Ectodermal cell (in vitro differentiated cells): ENCODE data around the gene C9orf152.
"Not testable (repeated sequence)": the region's sequence is repeated elsewhere in the genome, so short reads cannot be mapped to it uniquely, and the experiment has no call there.

Experiments used
- H3K27ac ChIP-seq: 2 replicates; pipeline ENCODE4 v1.7.0; 2013; ENCODE audit warnings: mild to moderate bottlenecking, low read depth, low read length; ENCODE audit not compliant: insufficient read depth, poor library complexity, severe bottlenecking
- H3K27me3 ChIP-seq: 2 replicates; pipeline ENCODE4 v1.7.0; 2013; ENCODE audit warnings: mild to moderate bottlenecking, low read length; ENCODE audit not compliant: insufficient read depth, control insufficient read depth, poor library complexity, severe bottlenecking
- H3K36me3 ChIP-seq: one replicate; pipeline ENCODE4 v1.7.0; 2013; ENCODE audit warnings: low read length; ENCODE audit not compliant: control insufficient read depth, insufficient read depth
- H3K4me1 ChIP-seq: one replicate; pipeline ENCODE4 v1.7.0; 2013; ENCODE audit warnings: low read length; ENCODE audit not compliant: control insufficient read depth, insufficient read depth
- H3K4me3 ChIP-seq: 2 replicates; pipeline ENCODE4 v1.7.0; 2013; ENCODE audit warnings: low read depth, low read length, control low read depth; ENCODE audit not compliant: insufficient read depth
- H3K9me3 ChIP-seq: 2 replicates; pipeline ENCODE4 v1.7.0; 2013; ENCODE audit warnings: mild to moderate bottlenecking, low read length, moderate library complexity; ENCODE audit not compliant: control insufficient read depth
- WGBS, 2 experiments: methylation state at CpG; one replicate each; pipeline ENCODE4 v1.1.7; 2013; ENCODE audit warnings: missing lambda C conversion rate in 2 of 2; 5-methylcytosine and 5-hydroxymethylcytosine counted together

Gene C9orf152

GRCh38 chr9:110217656-110218099, 9.7 kb upstream of the C9orf152 start:
- H3K27me3 ChIP-seq, result no peaks in the 10 kb centered on the region
- H3K4me1 ChIP-seq, result no peaks in the 10 kb centered on the region
- WGBS, 2 experiments, result 48 to 51% methylated on average over 9 to 10 of the region's 10 CpGs
- H3K9me3 ChIP-seq, result no peaks in the 10 kb centered on the region
- H3K4me3 ChIP-seq, result no peak overlapping the region
- no peak overlapping the region for H3K27ac ChIP-seq
- H3K36me3 ChIP-seq, result no peaks in the 10 kb centered on the region

- Histone ChIP-seq H3K27ac (no peak overlapping the region), H3K4me1 (no peaks in the 10 kb centered on the region), H3K9me3 (no peaks in the 10 kb centered on the region), H3K27me3 (no peaks in the 10 kb centered on the region), H3K36me3 (no peaks in the 10 kb centered on the region), H3K4me3 (no peak overlapping the region)
- 88 to 100% methylated on average over 1 to 2 of the region's 2 CpGs for WGBS, 2 experiments
Measured at GRCh38 chr9:110214586-110215355, 6.8 kb upstream of the C9orf152 start.

- 88 to 94% methylated on average over 6 of the region's 6 CpGs for WGBS, 2 experiments
- Histone ChIP-seq H3K27me3 (no peaks in the 10 kb centered on the region), H3K27ac (no peak overlapping the region), H3K4me1 (no peaks in the 10 kb centered on the region), H3K36me3 (no peaks in the 10 kb centered on the region), H3K4me3 (no peak overlapping the region), H3K9me3 (no peaks in the 10 kb centered on the region)
Measured at GRCh38 chr9:110214090-110214489, 6.1 kb upstream of the C9orf152 start.

GRCh38 chr9:110213413-110214044, 5.6 kb upstream of the C9orf152 start:
- H3K27ac ChIP-seq, result no peak overlapping the region
- H3K9me3 ChIP-seq, result no peaks in the 10 kb centered on the region
- H3K4me1 ChIP-seq, result no peaks in the 10 kb centered on the region
- H3K36me3 ChIP-seq, result no peaks in the 10 kb centered on the region
- H3K27me3 ChIP-seq, result no peaks in the 10 kb centered on the region
- no peak overlapping the region for H3K4me3 ChIP-seq
- WGBS, 2 experiments, result 93 to 95% methylated on average over 10 of the region's 10 CpGs

GRCh38 chr9:110207071-110207641, 803 bp downstream of the C9orf152 start:
- no peak overlapping the region for H3K27ac ChIP-seq
- H3K4me1 ChIP-seq, result no peaks in the 10 kb centered on the region
- no peaks in the 10 kb centered on the region for H3K36me3 ChIP-seq
- no peaks in the 10 kb centered on the region for H3K27me3 ChIP-seq
- 76 to 77% methylated on average over 6 of the region's 6 CpGs for WGBS, 2 experiments
- no peaks in the 10 kb centered on the region for H3K9me3 ChIP-seq
- H3K4me3 ChIP-seq, result no peak overlapping the region

GRCh38 chr9:110206389-110206788, 1.6 kb downstream of the C9orf152 start:
- WGBS, 2 experiments, result 89 to 91% methylated on average over 1 of the region's 1 CpG
- H3K27ac ChIP-seq, result no peak overlapping the region
- H3K4me3 ChIP-seq, result no peak overlapping the region
- no peaks in the 10 kb centered on the region for H3K36me3 ChIP-seq
- H3K27me3 ChIP-seq, result no peaks in the 10 kb centered on the region
- no peaks in the 10 kb centered on the region for H3K4me1 ChIP-seq
- no peaks in the 10 kb centered on the region for H3K9me3 ChIP-seq

GRCh38 chr9:110205612-110206011, 2.3 kb downstream of the C9orf152 start:
- not testable (repeated sequence) for H3K36me3 ChIP-seq

GRCh38 chr9:110202232-110202631, 5.7 kb downstream of the C9orf152 start:
- Histone ChIP-seq H3K4me1 (no peaks in the 10 kb centered on the region), H3K36me3 (no peaks in the 10 kb centered on the region), H3K27me3 (no peaks in the 10 kb centered on the region), H3K27ac (no peak overlapping the region), H3K4me3 (no peak overlapping the region), H3K9me3 (no peaks in the 10 kb centered on the region)
- 88 to 91% methylated on average over 6 of the region's 6 CpGs for WGBS, 2 experiments

More at GRCh38 chr9:110205612-110206011, 2.3 kb downstream of the C9orf152 start:
- not testable (repeated sequence) for H3K4me3 ChIP-seq, H3K27me3 ChIP-seq, H3K9me3 ChIP-seq, H3K27ac ChIP-seq, H3K4me1 ChIP-seq
- 89 to 92% methylated on average over 5 of the region's 5 CpGs for WGBS, 2 experiments

GRCh38 chr9:110199643-110200042, 8.3 kb downstream of the C9orf152 start:
- Histone ChIP-seq H3K27ac (no peak overlapping the region), H3K36me3 (no peaks in the 10 kb centered on the region), H3K4me1 (no peaks in the 10 kb centered on the region), H3K4me3 (no peak overlapping the region), H3K27me3 (no peaks in the 10 kb centered on the region), H3K9me3 (no peaks in the 10 kb centered on the region)
- 97% methylated on average over 2 of the region's 2 CpGs; no CpG with 5 or more reads in 1 of the 2 experiments for WGBS, 2 experiments

GRCh38 chr9:110198357-110198756, 9.6 kb downstream of the C9orf152 start:
- WGBS, 2 experiments, result 92 to 95% methylated on average over 10 to 12 of the region's 12 CpGs
- Histone ChIP-seq H3K27ac (no peak overlapping the region), H3K36me3 (no peaks in the 10 kb centered on the region), H3K4me1 (no peaks in the 10 kb centered on the region), H3K4me3 (no peak overlapping the region), H3K9me3 (no peaks in the 10 kb centered on the region), H3K27me3 (no peaks in the 10 kb centered on the region)
